ENCODE results near the gene RAP1A. TPM values are rescaled to one million over a fixed set of nuclear protein-coding genes. Genes with fewer than 3 reads are reported as not detected.

RAP1A gene
- total and polyA plus RNA-seq, 3 donors from 2014 or later = 20.8 to 42.8 (median 27.6) TPM

- H3K4me1 ChIP-seq = no peaks in the 10 kb centered on the region
- intact Hi-C loops (cut with DNase I; ENCODE audit: low total_unique reads) = no loop called here
- H3K9me3 ChIP-seq = no peaks in the 10 kb centered on the region
- no peak for TF ChIP-seq POLR2A (IDR thresholded peaks at IDR 0.05)
- no peak for TF ChIP-seq CTCF (IDR thresholded peaks at IDR 0.05)
- H3K4me3 ChIP-seq = no peak overlapping the region
- H3K36me3 ChIP-seq (ENCODE audit: low read depth, missing control alignments) = no peaks in the 10 kb centered on the region
- DNase-seq = peak; percentile 73
- no peaks in the 10 kb centered on the region for H3K27me3 ChIP-seq
- peak overlapping the region in 1 of 2 donors; percentile 39 for H3K27ac ChIP-seq
Observed at GRCh38 chr1:111690306-111690617, 70.7 kb downstream of the RAP1A start.

GRCh38 chr1:111691886-111692285 lies 72.3 kb downstream of the RAP1A start:
- TF ChIP-seq POLR2A (IDR thresholded peaks at IDR 0.05) (no peak), CTCF (IDR thresholded peaks at IDR 0.05) (no peak)
- no peaks in the 10 kb centered on the region for H3K9me3 ChIP-seq
- H3K27me3 ChIP-seq = no peaks in the 10 kb centered on the region
- WGBS, 2 donors = 93 to 100% methylated on average over 1 of the region's 1 CpG
- no peak for DNase-seq
- H3K27ac ChIP-seq = no peak overlapping the region
- intact Hi-C loops (cut with DNase I; ENCODE audit: low total_unique reads) = no loop called here
- no peaks in the 10 kb centered on the region for H3K4me1 ChIP-seq
- no peak overlapping the region for H3K4me3 ChIP-seq
- H3K36me3 ChIP-seq (ENCODE audit: low read depth, missing control alignments) = no peaks in the 10 kb centered on the region

GRCh38 chr1:111695801-111696200 lies 76.2 kb downstream of the RAP1A start:
- WGBS, 2 donors = 91 to 94% methylated on average over 1 of the region's 1 CpG
- H3K9me3 ChIP-seq = no peaks in the 10 kb centered on the region
- no peak for DNase-seq
- no peak overlapping the region for H3K4me3 ChIP-seq
- H3K27me3 ChIP-seq = no peaks in the 10 kb centered on the region
- no peak overlapping the region for H3K27ac ChIP-seq
- no peaks in the 10 kb centered on the region for H3K36me3 ChIP-seq (ENCODE audit: low read depth, missing control alignments)
- no peaks in the 10 kb centered on the region for H3K4me1 ChIP-seq
- TF ChIP-seq POLR2A (IDR thresholded peaks at IDR 0.05) (no peak), CTCF (IDR thresholded peaks at IDR 0.05) (no peak)
- intact Hi-C loops (cut with DNase I; ENCODE audit: low total_unique reads) = no loop called here

- DNase-seq = no peak
- Histone ChIP-seq H3K27me3 (no peaks in the 10 kb centered on the region), H3K36me3 (ENCODE audit: low read depth, missing control alignments) (no peaks in the 10 kb centered on the region), H3K4me3 (no peak overlapping the region), H3K27ac (no peak overlapping the region), H3K4me1 (no peaks in the 10 kb centered on the region), H3K9me3 (no peaks in the 10 kb centered on the region)
- TF ChIP-seq POLR2A (IDR thresholded peaks at IDR 0.05) (no peak), CTCF (IDR thresholded peaks at IDR 0.05) (no peak)
- intact Hi-C loops (cut with DNase I; ENCODE audit: low total_unique reads) = no loop called here
Observed at GRCh38 chr1:111696330-111696729, 76.7 kb downstream of the RAP1A start.

GRCh38 chr1:111699268-111699667 lies 79.7 kb downstream of the RAP1A start:
- no peak overlapping the region for H3K27ac ChIP-seq
- no peaks in the 10 kb centered on the region for H3K4me1 ChIP-seq
- DNase-seq = no peak
- H3K27me3 ChIP-seq = no peaks in the 10 kb centered on the region
- intact Hi-C loops (cut with DNase I; ENCODE audit: low total_unique reads) = no loop called here
- TF ChIP-seq POLR2A (IDR thresholded peaks at IDR 0.05) (no peak), CTCF (IDR thresholded peaks at IDR 0.05) (no peak)
- no peak overlapping the region for H3K4me3 ChIP-seq
- H3K9me3 ChIP-seq = no peaks in the 10 kb centered on the region
- no peaks in the 10 kb centered on the region for H3K36me3 ChIP-seq (ENCODE audit: low read depth, missing control alignments)

All from testis (tissue), 3 donors.